KMS-11 (cell line): ENCODE measurements around the gene NPVF.
A peak's percentile ranks its signal among the peaks of the same experiment; 100 is the strongest.

Source experiments
- H2AFZ ChIP-seq: fragments of 200-600 bp; sonication (generic); 2 replicates; pipeline ENCODE4 v1.6.1; 2016; ENCODE audit warnings: antibody characterized with exemption, mixed run types, low read depth
- H3K27ac ChIP-seq: fragments of 200-600 bp; sonication (generic); 2 replicates; pipeline ENCODE4 v1.6.1; 2016; ENCODE audit warnings: mild to moderate bottlenecking, mixed run types
- H3K27me3 ChIP-seq: fragments of 200-600 bp; sonication (generic); 2 replicates; pipeline ENCODE4 v1.6.1; 2017; ENCODE audit warnings: mild to moderate bottlenecking, low read depth, mixed run types, moderate library complexity; ENCODE audit not compliant: insufficient read depth
- H3K36me3 ChIP-seq: fragments of 200-600 bp; sonication (generic); 2 replicates; pipeline ENCODE4 v1.6.1; 2017; ENCODE audit warnings: mild to moderate bottlenecking, mixed run types; ENCODE audit not compliant: insufficient read depth
- H3K4me1 ChIP-seq: fragments of 200-600 bp; sonication (generic); 2 replicates; pipeline ENCODE4 v1.6.1; 2016; ENCODE audit warnings: mild to moderate bottlenecking, low read depth, mixed run types; ENCODE audit not compliant: poor library complexity, severe bottlenecking
- H3K4me2 ChIP-seq: fragments of 200-600 bp; sonication (generic); 2 replicates; pipeline ENCODE4 v1.7.0; 2016; ENCODE audit warnings: mild to moderate bottlenecking, mixed run types
- H3K4me3 ChIP-seq: fragments of 200-600 bp; sonication (generic); IDR thresholded peaks from 2 replicates; pipeline ENCODE4 v1.6.1; 2017; ENCODE audit warnings: low read depth, low read length, mixed read lengths; ENCODE audit not compliant: insufficient read depth
- H3K79me2 ChIP-seq: fragments of 200-600 bp; sonication (generic); 2 replicates; pipeline ENCODE4 v1.6.1; 2016; ENCODE audit warnings: low read depth, mixed run types; ENCODE audit not compliant: insufficient read depth
- H3K9ac ChIP-seq: fragments of 200-600 bp; sonication (generic); 2 replicates; pipeline ENCODE4 v1.6.1; 2016; ENCODE audit warnings: mild to moderate bottlenecking, mixed run types
- H4K20me1 ChIP-seq: fragments of 200-600 bp; sonication (generic); 2 replicates; pipeline ENCODE4 v1.6.1; 2016; ENCODE audit warnings: mild to moderate bottlenecking, mixed run types; ENCODE audit not compliant: insufficient read depth
- TF ChIP-seq, protein P1 (sequence below): fragments of 200-600 bp; sonication (generic); conservative IDR thresholded peaks from 2 replicates; pipeline ENCODE4 v1.6.1; 2017; ENCODE audit warnings: low read depth, mild to moderate bottlenecking, antibody characterized with exemption, low read length, moderate library complexity, mixed read lengths

Gene NPVF

DNA sequence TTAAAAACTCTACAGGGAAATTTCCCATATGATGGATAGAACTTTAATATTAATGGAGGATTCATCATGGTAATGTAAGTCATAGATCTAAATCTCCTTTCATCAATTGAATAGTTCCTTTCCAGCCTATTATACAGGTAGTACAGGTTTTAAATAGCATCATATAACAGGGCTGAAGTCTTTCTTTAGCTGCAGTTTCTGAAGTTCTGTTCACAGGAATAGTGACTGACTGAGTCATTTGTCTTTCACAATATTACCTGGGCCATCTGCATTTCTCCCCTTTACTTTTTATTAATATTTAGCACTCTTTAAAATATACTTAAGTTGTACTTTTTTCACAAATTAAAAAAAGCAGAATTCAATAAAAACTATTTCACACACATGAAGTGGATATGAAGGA, 12.6 kb upstream of the NPVF start:
- Histone ChIP-seq H3K4me2 (no peak overlapping the region), H3K4me1 (peaks cover 10% of the 10 kb centered on the region), H3K27me3 (no peaks in the 10 kb centered on the region), H3K79me2 (no peaks in the 10 kb centered on the region), H3K36me3 (no peaks in the 10 kb centered on the region), H3K4me3 (no peak overlapping the region), H3K27ac (no peak overlapping the region), H4K20me1 (no peaks in the 10 kb centered on the region), H2AFZ (no peak overlapping the region), H3K9ac (no peak overlapping the region)
- TF ChIP-seq, protein P1, sequence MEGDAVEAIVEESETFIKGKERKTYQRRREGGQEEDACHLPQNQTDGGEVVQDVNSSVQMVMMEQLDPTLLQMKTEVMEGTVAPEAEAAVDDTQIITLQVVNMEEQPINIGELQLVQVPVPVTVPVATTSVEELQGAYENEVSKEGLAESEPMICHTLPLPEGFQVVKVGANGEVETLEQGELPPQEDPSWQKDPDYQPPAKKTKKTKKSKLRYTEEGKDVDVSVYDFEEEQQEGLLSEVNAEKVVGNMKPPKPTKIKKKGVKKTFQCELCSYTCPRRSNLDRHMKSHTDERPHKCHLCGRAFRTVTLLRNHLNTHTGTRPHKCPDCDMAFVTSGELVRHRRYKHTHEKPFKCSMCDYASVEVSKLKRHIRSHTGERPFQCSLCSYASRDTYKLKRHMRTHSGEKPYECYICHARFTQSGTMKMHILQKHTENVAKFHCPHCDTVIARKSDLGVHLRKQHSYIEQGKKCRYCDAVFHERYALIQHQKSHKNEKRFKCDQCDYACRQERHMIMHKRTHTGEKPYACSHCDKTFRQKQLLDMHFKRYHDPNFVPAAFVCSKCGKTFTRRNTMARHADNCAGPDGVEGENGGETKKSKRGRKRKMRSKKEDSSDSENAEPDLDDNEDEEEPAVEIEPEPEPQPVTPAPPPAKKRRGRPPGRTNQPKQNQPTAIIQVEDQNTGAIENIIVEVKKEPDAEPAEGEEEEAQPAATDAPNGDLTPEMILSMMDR, result no peak

DNA sequence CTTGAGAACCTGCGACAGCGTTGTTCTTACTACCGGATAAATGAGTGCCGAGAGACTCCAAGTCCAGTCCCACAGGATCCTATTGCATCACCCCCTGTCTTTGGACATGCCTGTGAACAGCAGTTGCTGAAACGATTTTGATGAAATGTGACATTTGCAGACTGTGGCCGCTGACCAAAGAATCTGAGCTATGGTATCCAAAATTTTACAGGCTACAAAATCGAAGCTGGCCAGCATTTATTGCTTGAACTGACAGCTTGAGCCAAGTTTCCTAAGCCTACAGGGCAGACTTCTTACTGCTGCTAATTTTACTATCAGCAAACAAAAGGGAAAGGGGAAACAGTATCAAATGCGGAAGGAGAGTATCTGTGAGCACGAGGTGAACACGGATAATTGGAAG, 12.1 kb upstream of the NPVF start:
- no peaks in the 10 kb centered on the region for H3K27me3 ChIP-seq
- H3K4me2 ChIP-seq, result no peak overlapping the region
- H3K27ac ChIP-seq, result no peak overlapping the region
- peaks cover 10% of the 10 kb centered on the region for H3K4me1 ChIP-seq
- H3K4me3 ChIP-seq, result no peak overlapping the region
- no peaks in the 10 kb centered on the region for H3K36me3 ChIP-seq
- no peaks in the 10 kb centered on the region for H4K20me1 ChIP-seq
- no peak overlapping the region for H3K9ac ChIP-seq
- H2AFZ ChIP-seq, result no peak overlapping the region
- TF ChIP-seq, protein P1, result no peak
- no peaks in the 10 kb centered on the region for H3K79me2 ChIP-seq

DNA sequence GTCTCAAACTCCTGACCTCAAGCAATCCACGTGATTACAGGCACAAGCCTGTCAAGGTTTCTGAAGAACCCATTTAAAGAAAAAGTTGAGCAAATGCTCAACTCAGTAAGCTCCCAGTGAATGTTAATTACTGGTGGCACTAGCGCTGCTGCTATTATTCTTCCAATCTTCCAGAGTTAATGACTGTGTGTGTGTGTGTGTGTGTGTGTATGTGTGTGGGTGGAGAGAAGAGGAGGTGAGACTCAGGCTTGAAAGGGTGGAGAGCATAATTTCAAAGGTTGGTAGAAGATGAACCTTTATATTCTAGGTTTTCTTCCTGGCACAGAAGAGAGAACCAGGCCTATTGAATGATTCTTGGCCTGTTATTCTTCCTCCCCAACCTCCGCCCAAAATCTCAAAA, 11.6 kb upstream of the NPVF start:
- Histone ChIP-seq H3K27me3 (no peaks in the 10 kb centered on the region), H3K27ac (no peak overlapping the region), H2AFZ (no peak overlapping the region), H3K4me3 (no peak overlapping the region), H3K79me2 (no peaks in the 10 kb centered on the region), H3K4me1 (peaks cover 10% of the 10 kb centered on the region), H3K4me2 (no peak overlapping the region), H3K36me3 (no peaks in the 10 kb centered on the region), H4K20me1 (no peaks in the 10 kb centered on the region), H3K9ac (no peak overlapping the region)
- TF ChIP-seq, protein P1, result no peak

GRCh38 chr7:25238066-25238725, 9.9 kb upstream of the NPVF start:
- no peaks in the 10 kb centered on the region for H4K20me1 ChIP-seq
- peaks cover 10% of the 10 kb centered on the region for H3K4me1 ChIP-seq
- TF ChIP-seq, protein P1, result no peak
- H3K9ac ChIP-seq, result no peak overlapping the region
- H3K4me3 ChIP-seq, result no peak overlapping the region
- H3K36me3 ChIP-seq, result no peaks in the 10 kb centered on the region
- no peak overlapping the region for H3K27ac ChIP-seq
- no peak overlapping the region for H2AFZ ChIP-seq
- H3K27me3 ChIP-seq, result no peaks in the 10 kb centered on the region
- H3K79me2 ChIP-seq, result no peaks in the 10 kb centered on the region
- peak overlapping the region; percentile 3; the same call in 1 of the 2 replicates for H3K4me2 ChIP-seq
